ENCODE measurements around the gene TBCA. TPM values are rescaled to one million over a fixed set of nuclear protein-coding genes. Genes with fewer than 3 reads are reported as not detected.

Gene TBCA
- total RNA-seq, 1 experiment from 2014 or later: 302 TPM

DNA sequence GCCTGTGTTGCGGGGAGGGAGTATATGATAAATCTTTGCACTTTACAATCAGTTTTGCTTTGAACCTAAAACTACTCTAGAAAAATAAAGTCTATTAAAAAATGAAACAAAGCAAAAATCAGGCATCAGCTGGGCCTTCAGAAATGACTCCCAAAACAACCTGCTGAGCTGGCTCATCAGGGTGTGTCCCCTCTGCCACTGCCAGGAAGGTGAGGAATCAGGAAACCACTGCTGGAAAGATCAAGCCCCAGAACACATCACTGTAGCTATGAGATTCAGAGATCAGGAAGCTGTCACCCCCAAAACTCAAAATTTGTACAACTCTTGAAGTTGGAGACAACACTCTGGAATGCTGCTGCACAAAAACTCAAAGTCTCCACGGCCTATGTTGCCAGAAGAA lies 40.5 kb upstream of the TBCA start:
- Histone ChIP-seq H3K4me1 (ENCODE audit: control insufficient read depth, insufficient read depth, low read length) (no peaks in the 10 kb centered on the region), H3K27ac (ENCODE audit: low read length) (no peak overlapping the region), H3K9me3 (ENCODE audit: control insufficient read depth, insufficient read depth, low read depth, low read length) (no peaks in the 10 kb centered on the region), H3K4me3 (ENCODE audit: low read depth in 2 of 2, low read length in 2 of 2) (no peak overlapping the region), H3K27me3 (ENCODE audit: control insufficient read depth, insufficient read depth, low read length) (peaks cover 2% of the 10 kb centered on the region; the same call in 1 of the 2 replicates), H3K36me3 (ENCODE audit: control insufficient read depth, insufficient read depth, low read length) (no peaks in the 10 kb centered on the region)
- POLR2A ChIA-PET: interaction anchor here (0.6 kb wide), 1 partner anchor 39 kb away, joined by 3 read pairs; no protein-coding TSS in a partner anchor
- DNase-seq (ENCODE audit: low read depth, low spot score) (no peak), ATAC-seq (no peak)
- no TSS peak for BruUV-seq (replicated peaks)
- in situ Hi-C loops (cut with HindIII; ENCODE audit: low pct_unique_long_range_greater_than_20kb, low sequenced_read_pairs): no loop called here
- CTCF ChIA-PET: no interaction called here
- intact Hi-C loops (cut with micrococcal nuclease; ENCODE audit: unreplicated experiment): no loop called here
- TF ChIP-seq, protein P1, sequence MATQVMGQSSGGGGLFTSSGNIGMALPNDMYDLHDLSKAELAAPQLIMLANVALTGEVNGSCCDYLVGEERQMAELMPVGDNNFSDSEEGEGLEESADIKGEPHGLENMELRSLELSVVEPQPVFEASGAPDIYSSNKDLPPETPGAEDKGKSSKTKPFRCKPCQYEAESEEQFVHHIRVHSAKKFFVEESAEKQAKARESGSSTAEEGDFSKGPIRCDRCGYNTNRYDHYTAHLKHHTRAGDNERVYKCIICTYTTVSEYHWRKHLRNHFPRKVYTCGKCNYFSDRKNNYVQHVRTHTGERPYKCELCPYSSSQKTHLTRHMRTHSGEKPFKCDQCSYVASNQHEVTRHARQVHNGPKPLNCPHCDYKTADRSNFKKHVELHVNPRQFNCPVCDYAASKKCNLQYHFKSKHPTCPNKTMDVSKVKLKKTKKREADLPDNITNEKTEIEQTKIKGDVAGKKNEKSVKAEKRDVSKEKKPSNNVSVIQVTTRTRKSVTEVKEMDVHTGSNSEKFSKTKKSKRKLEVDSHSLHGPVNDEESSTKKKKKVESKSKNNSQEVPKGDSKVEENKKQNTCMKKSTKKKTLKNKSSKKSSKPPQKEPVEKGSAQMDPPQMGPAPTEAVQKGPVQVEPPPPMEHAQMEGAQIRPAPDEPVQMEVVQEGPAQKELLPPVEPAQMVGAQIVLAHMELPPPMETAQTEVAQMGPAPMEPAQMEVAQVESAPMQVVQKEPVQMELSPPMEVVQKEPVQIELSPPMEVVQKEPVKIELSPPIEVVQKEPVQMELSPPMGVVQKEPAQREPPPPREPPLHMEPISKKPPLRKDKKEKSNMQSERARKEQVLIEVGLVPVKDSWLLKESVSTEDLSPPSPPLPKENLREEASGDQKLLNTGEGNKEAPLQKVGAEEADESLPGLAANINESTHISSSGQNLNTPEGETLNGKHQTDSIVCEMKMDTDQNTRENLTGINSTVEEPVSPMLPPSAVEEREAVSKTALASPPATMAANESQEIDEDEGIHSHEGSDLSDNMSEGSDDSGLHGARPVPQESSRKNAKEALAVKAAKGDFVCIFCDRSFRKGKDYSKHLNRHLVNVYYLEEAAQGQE (IDR thresholded peaks at IDR 0.05; ENCODE audit: insufficient read depth in 1 of 2, low read depth in 2 of 2, low read length in 1 of 2): no peak
- TF ChIP-seq POLR2AphosphoS5 (IDR thresholded peaks at IDR 0.05; ENCODE audit: low read depth, low read length): no peak
- TF ChIP-seq, protein P2, sequence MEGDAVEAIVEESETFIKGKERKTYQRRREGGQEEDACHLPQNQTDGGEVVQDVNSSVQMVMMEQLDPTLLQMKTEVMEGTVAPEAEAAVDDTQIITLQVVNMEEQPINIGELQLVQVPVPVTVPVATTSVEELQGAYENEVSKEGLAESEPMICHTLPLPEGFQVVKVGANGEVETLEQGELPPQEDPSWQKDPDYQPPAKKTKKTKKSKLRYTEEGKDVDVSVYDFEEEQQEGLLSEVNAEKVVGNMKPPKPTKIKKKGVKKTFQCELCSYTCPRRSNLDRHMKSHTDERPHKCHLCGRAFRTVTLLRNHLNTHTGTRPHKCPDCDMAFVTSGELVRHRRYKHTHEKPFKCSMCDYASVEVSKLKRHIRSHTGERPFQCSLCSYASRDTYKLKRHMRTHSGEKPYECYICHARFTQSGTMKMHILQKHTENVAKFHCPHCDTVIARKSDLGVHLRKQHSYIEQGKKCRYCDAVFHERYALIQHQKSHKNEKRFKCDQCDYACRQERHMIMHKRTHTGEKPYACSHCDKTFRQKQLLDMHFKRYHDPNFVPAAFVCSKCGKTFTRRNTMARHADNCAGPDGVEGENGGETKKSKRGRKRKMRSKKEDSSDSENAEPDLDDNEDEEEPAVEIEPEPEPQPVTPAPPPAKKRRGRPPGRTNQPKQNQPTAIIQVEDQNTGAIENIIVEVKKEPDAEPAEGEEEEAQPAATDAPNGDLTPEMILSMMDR (IDR thresholded peaks at IDR 0.05): no peak
- no peak for TF ChIP-seq TCF7L2 (IDR thresholded peaks at IDR 0.05; ENCODE audit: low read depth, low read length)
- no peak for TF ChIP-seq SIN3A (IDR thresholded peaks at IDR 0.05; ENCODE audit: borderline replicate concordance, insufficient read depth, low read depth, low read length)

DNA sequence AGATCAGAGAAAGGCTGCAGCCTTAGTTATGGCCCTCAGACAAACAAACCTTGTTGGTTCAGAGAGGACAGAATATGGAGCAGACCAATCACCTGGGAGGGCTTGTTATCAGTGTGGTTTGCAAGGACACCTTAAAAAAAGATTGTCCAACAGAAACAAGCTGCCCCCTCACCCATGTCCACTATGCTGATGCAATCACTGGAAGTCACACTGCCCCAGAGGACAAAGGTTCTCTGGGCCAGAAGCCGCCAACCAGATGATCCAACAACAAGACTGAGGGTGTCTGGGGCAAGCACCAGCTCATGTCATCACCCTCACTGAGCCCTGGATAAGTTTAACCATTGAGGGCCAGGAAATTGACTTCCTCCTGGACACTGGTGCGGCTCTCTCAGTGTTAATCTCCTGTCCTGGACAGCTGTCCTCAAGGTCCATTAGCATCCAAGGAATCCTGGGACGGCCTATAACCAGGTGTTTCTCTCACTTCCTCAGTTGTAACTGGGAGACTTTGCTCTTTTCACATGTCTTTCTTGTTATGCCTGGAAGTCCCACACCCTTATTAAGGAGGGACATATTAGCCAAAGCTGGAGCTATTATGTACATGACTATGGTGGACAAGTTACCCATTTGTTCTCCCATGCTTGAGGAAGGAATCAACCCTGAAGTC lies 36.9 kb upstream of the TBCA start:
- no peak overlapping the region for H3K4me3 ChIP-seq (ENCODE audit: low read depth in 2 of 2, low read length in 2 of 2)
- no peaks in the 10 kb centered on the region for H3K36me3 ChIP-seq (ENCODE audit: control insufficient read depth, insufficient read depth, low read length)
- DNase-seq (ENCODE audit: low read depth, low spot score) (no peak), ATAC-seq (no peak)
- in situ Hi-C loops (cut with HindIII; ENCODE audit: low pct_unique_long_range_greater_than_20kb, low sequenced_read_pairs) (no loop called here), intact Hi-C loops (cut with micrococcal nuclease; ENCODE audit: unreplicated experiment) (no loop called here)
- no peak for TF ChIP-seq TCF7L2 (IDR thresholded peaks at IDR 0.05; ENCODE audit: low read depth, low read length)
- TF ChIP-seq, protein P2 (IDR thresholded peaks at IDR 0.05): no peak
- no peak for TF ChIP-seq SIN3A (IDR thresholded peaks at IDR 0.05; ENCODE audit: borderline replicate concordance, insufficient read depth, low read depth, low read length)
- TF ChIP-seq, protein P1 (IDR thresholded peaks at IDR 0.05; ENCODE audit: insufficient read depth in 1 of 2, low read depth in 2 of 2, low read length in 1 of 2): no peak
- no peak for TF ChIP-seq POLR2AphosphoS5 (IDR thresholded peaks at IDR 0.05; ENCODE audit: low read depth, low read length)
- H3K27ac ChIP-seq (ENCODE audit: low read length): no peak overlapping the region
- no TSS peak for BruUV-seq (replicated peaks)
- peaks cover 2% of the 10 kb centered on the region; the same call in 1 of the 2 replicates for H3K27me3 ChIP-seq (ENCODE audit: control insufficient read depth, insufficient read depth, low read length)
- CTCF ChIA-PET: no interaction called here
- H3K4me1 ChIP-seq (ENCODE audit: control insufficient read depth, insufficient read depth, low read length): no peaks in the 10 kb centered on the region
- POLR2A ChIA-PET: no interaction called here
- H3K9me3 ChIP-seq (ENCODE audit: control insufficient read depth, insufficient read depth, low read depth, low read length): no peaks in the 10 kb centered on the region

All from Panc1 (cell line).